ENCODE results near the gene DDHD1. TPM values are rescaled to one million over a fixed set of nuclear protein-coding genes. Genes with fewer than 3 reads are reported as not detected.
"Not testable (repeated sequence)": the region's sequence is repeated elsewhere in the genome, so short reads cannot be mapped to it uniquely, and the experiment has no call there.

DDHD1 gene
- total RNA-seq, 2 donors from 2014 or later, result 6.5 to 23.6 TPM

GRCh38 chr14:53147208-53147607, 5.9 kb downstream of the DDHD1 start:
- Histone ChIP-seq H3K27ac (no peak overlapping the region), H3K9me3 (no peaks in the 10 kb centered on the region), H3K36me3 (no peaks in the 10 kb centered on the region), H3K4me3 (no peak overlapping the region), H3K27me3 (replicated peaks; ENCODE audit: insufficient read depth) (no peaks in the 10 kb centered on the region), H3K4me1 (replicated peaks) (no peaks in the 10 kb centered on the region)
- intact Hi-C loops (cut with DNase I), result no loop called here
- no peak for DNase-seq (ENCODE audit: low spot score)
- TF ChIP-seq POLR2AphosphoS5 (IDR thresholded peaks at IDR 0.05), result no peak
- TF ChIP-seq POLR2A (IDR thresholded peaks at IDR 0.05), result no peak
- no peak for TF ChIP-seq CTCF (IDR thresholded peaks at IDR 0.05)
- WGBS, result 92% methylated on average over 2 of the region's 2 CpGs

GRCh38 chr14:53146739-53147138, 6.4 kb downstream of the DDHD1 start:
- Histone ChIP-seq H3K4me3 (no peak overlapping the region), H3K27me3 (replicated peaks; ENCODE audit: insufficient read depth) (no peaks in the 10 kb centered on the region), H3K4me1 (replicated peaks) (no peaks in the 10 kb centered on the region), H3K36me3 (no peaks in the 10 kb centered on the region), H3K9me3 (no peaks in the 10 kb centered on the region), H3K27ac (no peak overlapping the region)
- DNase-seq (ENCODE audit: low spot score), result no peak
- 83% methylated on average over 3 of the region's 3 CpGs for WGBS
- TF ChIP-seq POLR2AphosphoS5 (IDR thresholded peaks at IDR 0.05), result no peak
- TF ChIP-seq CTCF (IDR thresholded peaks at IDR 0.05), result no peak
- no peak for TF ChIP-seq POLR2A (IDR thresholded peaks at IDR 0.05)
- intact Hi-C loops (cut with DNase I), result no loop called here

GRCh38 chr14:53144244-53144643, 8.9 kb downstream of the DDHD1 start:
- H3K27me3 ChIP-seq (replicated peaks; ENCODE audit: insufficient read depth), result no peaks in the 10 kb centered on the region
- no peaks in the 10 kb centered on the region for H3K4me1 ChIP-seq (replicated peaks)
- H3K27ac ChIP-seq, result no peak overlapping the region
- DNase-seq (ENCODE audit: low spot score), result no peak
- intact Hi-C loops (cut with DNase I), result no loop called here
- no peak for TF ChIP-seq CTCF (IDR thresholded peaks at IDR 0.05)
- no peak for TF ChIP-seq POLR2A (IDR thresholded peaks at IDR 0.05)
- no peak for TF ChIP-seq POLR2AphosphoS5 (IDR thresholded peaks at IDR 0.05)
- 50% methylated on average over 1 of the region's 1 CpG for WGBS
- H3K4me3 ChIP-seq, result no peak overlapping the region
- H3K9me3 ChIP-seq, result no peaks in the 10 kb centered on the region
- H3K36me3 ChIP-seq, result no peaks in the 10 kb centered on the region

- Histone ChIP-seq H3K4me1 (replicated peaks) (no peaks in the 10 kb centered on the region), H3K36me3 (no peaks in the 10 kb centered on the region), H3K4me3 (no peak overlapping the region), H3K27me3 (replicated peaks; ENCODE audit: insufficient read depth) (no peaks in the 10 kb centered on the region), H3K27ac (no peak overlapping the region), H3K9me3 (no peaks in the 10 kb centered on the region)
- no peak for TF ChIP-seq POLR2AphosphoS5 (IDR thresholded peaks at IDR 0.05)
- TF ChIP-seq CTCF (IDR thresholded peaks at IDR 0.05), result no peak
- TF ChIP-seq POLR2A (IDR thresholded peaks at IDR 0.05), result no peak
- intact Hi-C loops (cut with DNase I), result no loop called here
- DNase-seq (ENCODE audit: low spot score), result no peak
These were observed 12.5 kb downstream of the DDHD1 start for GRCh38 chr14:53140585-53140984.

GRCh38 chr14:53137568-53138203, 15.4 kb downstream of the DDHD1 start:
- TF ChIP-seq POLR2AphosphoS5 (IDR thresholded peaks at IDR 0.05) (no peak), CTCF (IDR thresholded peaks at IDR 0.05) (no peak)
- H3K27ac ChIP-seq, result no peak overlapping the region
- intact Hi-C loops (cut with DNase I), result no loop called here
- no peaks in the 10 kb centered on the region for H3K27me3 ChIP-seq (replicated peaks; ENCODE audit: insufficient read depth)
- H3K4me1 ChIP-seq (replicated peaks), result no peaks in the 10 kb centered on the region
- WGBS, result 91% methylated on average over 4 of the region's 4 CpGs
- no peak overlapping the region for H3K4me3 ChIP-seq
- H3K9me3 ChIP-seq, result no peaks in the 10 kb centered on the region
- DNase-seq (ENCODE audit: low spot score), result no peak
- no peaks in the 10 kb centered on the region for H3K36me3 ChIP-seq

- DNase-seq (ENCODE audit: low spot score); intact Hi-C loops (cut with DNase I); H3K9me3 ChIP-seq; H3K4me1 ChIP-seq (replicated peaks); H3K36me3 ChIP-seq; H3K27ac ChIP-seq; H3K4me3 ChIP-seq; H3K27me3 ChIP-seq (replicated peaks; ENCODE audit: insufficient read depth): not testable (repeated sequence)
- 78% methylated on average over 10 of the region's 10 CpGs for WGBS
These were observed 22.6 kb downstream of the DDHD1 start for GRCh38 chr14:53130491-53130890.

Data from prostate gland (tissue), 2 donors.